GM21515 (cell line): ENCODE results near the gene ATP6V1B1.

ENCODE experiments used
- ATAC-seq: cut with Tn5 transposase; IDR thresholded peaks from one replicate; pipeline ENCODE4 v1.9.1; 2021; ENCODE audit not compliant: unreplicated experiment

The ATP6V1B1 gene

GRCh38 chr2:70935468-70936164, at the start of gene ATP6V1B1:
Gene ATP6V1B1, plus strand, starts transcription at chr2:70935900. Its CDS starts 55 bp downstream, at chr2:70935955.
- no peak for ATAC-seq

- no peak for ATAC-seq
Observed at GRCh38 chr2:70886541-70886987, 49.1 kb upstream of the ATP6V1B1 start.

- no peak for ATAC-seq
Observed at GRCh38 chr2:70887208-70887549, 48.5 kb upstream of the ATP6V1B1 start.

GRCh38 chr2:70887550-70888246, 48.0 kb upstream of the ATP6V1B1 start:
- ATAC-seq = no peak

- ATAC-seq = no peak
Observed at GRCh38 chr2:70888366-70888922, 47.3 kb upstream of the ATP6V1B1 start.

- no peak for ATAC-seq
Observed at GRCh38 chr2:70888923-70889715, 46.6 kb upstream of the ATP6V1B1 start.

GRCh38 chr2:70889716-70890037, 46.0 kb upstream of the ATP6V1B1 start:
- no peak for ATAC-seq

GRCh38 chr2:70890469-70891065, 45.1 kb upstream of the ATP6V1B1 start:
- ATAC-seq = no peak

GRCh38 chr2:70891572-70892357, 43.9 kb upstream of the ATP6V1B1 start:
- ATAC-seq = no peak

- ATAC-seq = no peak
Observed at GRCh38 chr2:70892750-70893149, 43.0 kb upstream of the ATP6V1B1 start.

- no peak for ATAC-seq
Observed at GRCh38 chr2:70893186-70893585, 42.5 kb upstream of the ATP6V1B1 start.

- no peak for ATAC-seq
Observed at GRCh38 chr2:70894765-70895164, 40.9 kb upstream of the ATP6V1B1 start.

- no peak for ATAC-seq
Observed at GRCh38 chr2:70895249-70895648, 40.5 kb upstream of the ATP6V1B1 start.

GRCh38 chr2:70895998-70896764, 39.5 kb upstream of the ATP6V1B1 start:
- no peak for ATAC-seq

- ATAC-seq = no peak
Observed at GRCh38 chr2:70896765-70897202, 38.9 kb upstream of the ATP6V1B1 start.

GRCh38 chr2:70897203-70897976, 38.3 kb upstream of the ATP6V1B1 start:
- no peak for ATAC-seq

- no peak for ATAC-seq
Observed at GRCh38 chr2:70897977-70898226, 37.8 kb upstream of the ATP6V1B1 start.

- no peak for ATAC-seq
Observed at GRCh38 chr2:70898363-70899240, 37.1 kb upstream of the ATP6V1B1 start.
